NCI-H446 treated with DMSO at 0.1 percent for 48 hours (cell line): Measurements from ENCODE around the gene DHX30.
"Not testable (repeated sequence)": the region's sequence is repeated elsewhere in the genome, so short reads cannot be mapped to it uniquely, and the experiment has no call there.

Experiments
- DNase-seq: peaks from one replicate; lab custom pipeline; 2025; lab: John Stamatoyannopoulos, UW

Gene DHX30

DNA sequence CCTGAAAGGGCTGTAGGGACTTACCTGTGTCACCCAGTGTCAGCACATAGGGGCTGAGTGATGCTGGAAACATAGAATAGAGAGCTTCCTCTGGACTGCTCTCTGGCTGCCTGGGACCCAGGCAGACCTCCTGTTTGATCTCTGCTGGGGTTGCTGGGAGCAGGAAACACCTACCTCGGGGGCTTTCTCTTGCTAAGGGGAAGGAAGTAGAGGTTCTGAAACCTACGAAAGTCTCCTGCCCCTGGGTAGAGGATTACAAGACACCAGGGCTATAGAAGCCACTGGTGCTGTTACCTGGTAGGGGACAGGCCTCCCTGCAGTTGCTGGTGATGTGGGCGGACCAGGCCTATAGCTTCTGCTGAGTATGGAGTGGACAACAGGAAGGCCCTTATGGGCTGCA, 81.7 kb downstream of the DHX30 start:
- DNase-seq = no peak

DNA sequence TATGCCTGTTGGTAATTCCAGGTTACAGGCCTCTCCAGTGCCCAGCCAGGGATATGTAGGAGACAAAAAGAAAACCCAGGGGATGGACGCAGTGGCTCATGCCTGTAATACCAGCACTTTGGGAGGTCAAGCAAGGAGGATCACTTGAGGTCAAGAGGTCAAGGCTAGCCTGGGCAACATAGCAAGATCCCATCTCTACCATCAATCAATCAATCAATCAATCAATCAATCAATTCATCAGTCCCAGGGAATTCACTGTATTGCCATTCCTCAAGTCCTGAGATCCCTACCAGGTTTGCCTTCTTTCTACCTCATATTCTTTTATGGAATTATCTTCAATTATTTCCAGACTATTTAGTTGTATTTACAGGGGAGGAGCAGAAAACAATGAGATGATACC, 82.2 kb downstream of the DHX30 start:
- no peak for DNase-seq

DNA sequence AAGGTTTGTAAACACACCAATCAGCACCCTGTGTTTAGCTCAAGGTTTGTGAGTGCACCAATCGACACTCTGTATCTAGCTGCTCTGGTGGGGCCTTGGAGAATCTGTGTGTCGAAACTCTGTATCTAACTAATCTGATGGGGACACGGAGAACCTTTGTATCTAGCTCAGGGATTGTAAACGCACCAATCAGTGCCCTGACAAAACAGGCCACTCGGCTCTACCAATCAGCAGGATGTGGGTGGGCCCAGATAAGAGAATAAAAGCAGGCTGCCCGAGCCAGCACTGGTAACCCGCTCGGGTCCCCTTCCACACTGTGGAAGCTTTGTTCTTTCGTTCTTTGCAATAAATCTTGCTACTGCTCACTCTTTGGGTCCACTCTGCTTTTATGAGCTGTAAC, 85.1 kb downstream of the DHX30 start:
- not testable (repeated sequence) for DNase-seq

DNA sequence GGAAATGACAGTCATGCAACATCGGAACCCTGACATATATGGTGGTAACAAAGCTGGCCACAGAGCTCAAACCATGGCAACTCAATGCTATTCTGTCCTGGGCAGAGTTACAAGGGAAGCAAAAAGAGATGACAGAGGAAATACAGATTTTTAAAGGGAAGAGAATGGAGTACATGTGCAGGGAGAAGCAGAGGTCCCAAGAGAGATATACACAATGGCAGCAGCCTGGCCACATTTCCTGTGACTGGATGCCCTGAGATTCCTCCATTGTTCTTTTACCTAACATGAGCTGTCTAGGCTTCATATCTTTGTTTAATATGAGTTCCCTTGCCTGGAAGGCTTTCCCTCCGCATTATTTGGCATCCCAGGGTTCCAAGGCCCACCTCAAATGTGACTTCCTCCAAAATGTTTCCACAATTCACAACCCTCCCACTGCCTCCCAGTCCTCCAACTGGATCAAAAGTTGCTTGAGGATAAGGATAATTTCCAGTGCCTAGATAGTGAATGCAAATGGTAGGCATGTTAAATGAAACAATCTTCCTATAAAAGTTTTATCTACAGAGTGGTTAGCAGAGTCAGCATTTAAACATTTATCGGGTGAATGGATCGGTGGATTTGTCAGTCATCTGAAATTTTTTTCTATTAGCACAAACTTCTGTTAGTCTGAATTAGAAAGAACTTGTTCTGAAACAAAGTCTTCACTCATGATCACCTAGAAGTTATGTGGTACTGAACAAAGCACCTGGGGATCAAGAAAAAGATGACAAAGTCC, 86.2 kb downstream of the DHX30 start:
- no peak for DNase-seq

DNA sequence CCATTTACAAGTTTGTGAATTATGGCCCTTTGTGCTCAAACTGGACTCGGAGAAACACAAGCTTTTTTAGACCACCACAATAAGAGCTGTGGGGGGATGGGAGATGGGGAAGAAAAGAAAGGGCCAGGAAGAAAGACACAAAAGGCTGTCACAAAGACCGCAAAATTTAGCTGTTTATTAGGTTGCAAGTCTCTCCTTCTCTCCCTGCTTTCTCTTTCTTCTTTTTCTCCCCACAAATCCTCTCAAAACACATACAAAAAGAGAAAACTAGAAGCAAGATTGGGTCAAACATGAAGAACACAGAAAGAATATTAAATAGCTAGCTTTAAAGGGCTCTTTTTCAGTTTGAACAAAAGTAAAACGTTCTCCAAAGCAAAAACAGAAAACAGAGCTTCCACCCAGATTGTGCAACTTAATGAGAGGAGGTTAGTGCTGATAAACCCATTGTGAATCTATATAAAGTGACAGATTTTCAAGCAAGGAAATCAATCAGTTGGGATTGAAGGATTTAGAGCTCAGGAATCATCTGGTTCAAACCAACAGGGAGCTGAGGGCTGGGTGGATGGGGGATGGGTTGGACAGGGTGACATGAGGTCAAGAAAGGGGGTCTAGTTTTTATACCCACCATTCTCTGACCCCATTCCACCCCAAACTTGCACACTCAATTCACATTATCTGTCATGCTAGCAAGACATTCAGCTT, 87.3 kb downstream of the DHX30 start:
- no peak for DNase-seq

DNA sequence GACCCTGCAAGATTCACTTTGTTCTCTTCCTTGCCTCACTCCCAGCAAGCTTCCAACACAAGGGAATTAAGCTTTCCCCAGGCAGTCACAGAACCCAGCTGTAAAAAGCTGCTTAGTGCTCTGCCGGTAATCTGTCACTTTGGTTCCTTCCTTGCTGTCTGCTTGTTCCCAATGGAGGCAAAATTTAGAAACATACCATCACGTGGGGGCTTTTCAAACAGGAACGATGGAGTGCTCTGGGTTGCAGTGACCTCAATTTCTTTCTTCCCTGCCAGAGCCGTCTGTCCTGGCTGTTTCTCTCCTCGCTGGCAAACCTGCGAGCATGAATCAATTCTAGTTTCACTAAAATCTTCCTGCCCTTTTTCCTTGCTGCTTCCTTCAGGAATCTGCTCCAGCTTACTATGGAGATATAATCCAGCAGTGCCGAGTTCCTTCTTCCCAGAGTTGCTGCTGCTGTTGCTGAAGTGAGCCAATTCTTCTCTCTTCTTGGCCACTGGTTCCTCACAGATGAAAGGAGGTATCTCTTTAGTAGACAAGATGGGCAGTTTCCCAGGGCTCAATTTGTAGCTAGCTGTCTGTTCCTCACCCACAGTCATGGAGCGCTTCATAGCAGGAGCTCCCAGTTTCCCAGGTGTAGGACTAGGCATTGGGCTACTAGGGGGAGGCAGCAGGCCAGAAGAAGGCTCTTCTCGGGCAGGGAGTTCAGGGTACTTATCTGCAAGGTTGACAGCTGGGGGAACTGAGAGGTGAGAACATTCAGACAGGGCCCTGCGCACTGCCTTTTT, 88.1 kb downstream of the DHX30 start:
- no peak for DNase-seq

DNA sequence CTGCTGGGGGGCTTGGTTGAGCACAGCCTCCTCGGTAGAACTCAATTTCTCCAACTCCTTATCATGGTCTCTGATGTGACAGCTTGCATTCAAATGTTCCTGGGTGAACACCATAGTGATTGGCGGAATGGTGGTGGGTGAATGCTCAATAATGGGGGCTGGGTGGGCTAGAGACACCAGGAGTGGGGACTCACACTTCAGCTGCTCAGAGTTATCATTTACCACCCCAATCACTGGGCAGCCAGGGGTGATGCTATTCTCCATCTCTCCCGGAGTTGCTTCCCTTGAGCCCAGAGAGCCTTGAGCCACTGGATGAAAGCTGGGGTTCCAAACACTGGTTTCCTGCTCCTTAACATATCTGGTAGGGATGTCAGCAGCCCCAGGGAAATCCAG, 88.7 kb downstream of the DHX30 start:
- no peak for DNase-seq

DNA sequence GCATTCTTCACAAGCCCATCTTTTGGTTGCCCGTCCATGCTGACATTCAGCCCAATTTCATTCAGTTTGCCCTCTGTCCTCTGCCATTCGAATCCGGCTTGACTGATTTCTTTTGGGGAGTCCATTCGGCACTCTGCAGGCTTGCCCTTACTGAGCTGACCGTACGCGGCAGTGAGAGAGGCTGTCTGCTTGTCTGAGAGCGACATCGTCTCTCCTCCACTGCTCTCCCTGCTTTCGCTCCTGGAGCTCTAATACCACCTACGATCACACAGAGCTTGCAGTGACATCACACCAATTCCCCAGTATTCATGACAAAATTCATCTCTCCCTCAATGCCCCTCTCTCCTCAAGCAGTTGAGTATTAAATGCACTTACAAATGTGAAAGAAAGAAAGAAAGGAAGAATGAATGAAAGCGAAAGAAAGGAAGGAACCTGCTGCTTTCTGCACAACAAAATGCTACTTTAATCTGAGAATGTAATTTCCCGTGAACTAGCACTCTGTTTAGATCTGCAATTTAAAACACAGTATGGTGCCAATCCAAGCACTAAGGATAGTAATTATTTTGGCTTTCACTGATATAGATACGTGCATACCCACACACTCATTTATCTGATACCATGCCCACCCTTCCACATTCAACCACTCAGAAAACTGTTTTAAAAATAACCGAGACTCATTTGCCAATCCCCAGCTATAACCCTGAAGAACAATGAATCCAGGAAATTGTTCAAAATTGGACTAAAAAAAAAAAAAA, 89.5 kb downstream of the DHX30 start:
- no peak for DNase-seq

DNA sequence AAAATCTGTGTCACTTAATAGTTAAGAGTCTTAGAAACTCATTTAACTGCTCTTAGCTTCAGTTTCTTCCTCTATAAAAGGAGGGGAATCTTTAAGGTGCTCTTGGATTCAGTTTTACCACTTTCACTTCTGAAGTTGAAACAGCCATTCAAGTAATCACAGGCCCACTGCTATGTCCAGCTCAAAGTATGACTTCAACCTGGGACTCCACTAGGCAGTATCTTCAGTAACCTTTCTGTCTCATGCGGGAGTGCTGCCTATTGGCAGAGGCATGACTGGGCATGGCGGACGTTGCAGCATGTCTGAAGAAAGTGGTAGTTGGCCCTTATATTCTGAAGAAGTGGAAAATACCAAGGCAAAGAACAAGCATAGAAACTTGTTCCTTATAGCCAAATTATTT, 92.3 kb downstream of the DHX30 start:
- no peak for DNase-seq

DNA sequence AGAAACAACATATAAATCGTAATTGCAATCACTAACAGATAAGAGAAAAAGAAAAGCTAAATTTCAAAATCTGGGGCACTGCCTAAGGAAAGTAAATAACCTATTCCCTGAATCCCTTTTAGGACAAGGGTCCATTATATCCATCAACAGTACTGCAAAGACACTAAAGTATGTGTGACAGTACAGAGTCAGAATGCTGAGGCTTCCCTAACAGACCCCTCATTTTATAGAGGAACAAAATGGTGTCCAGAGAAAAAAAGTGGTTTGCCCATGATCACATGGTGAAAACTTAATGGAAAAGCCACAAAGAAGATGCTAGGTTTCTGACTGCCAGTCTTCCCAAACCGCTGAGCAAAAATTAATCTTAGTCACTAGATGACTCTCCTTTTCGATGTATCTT, 93.8 kb downstream of the DHX30 start:
- no peak for DNase-seq

DNA sequence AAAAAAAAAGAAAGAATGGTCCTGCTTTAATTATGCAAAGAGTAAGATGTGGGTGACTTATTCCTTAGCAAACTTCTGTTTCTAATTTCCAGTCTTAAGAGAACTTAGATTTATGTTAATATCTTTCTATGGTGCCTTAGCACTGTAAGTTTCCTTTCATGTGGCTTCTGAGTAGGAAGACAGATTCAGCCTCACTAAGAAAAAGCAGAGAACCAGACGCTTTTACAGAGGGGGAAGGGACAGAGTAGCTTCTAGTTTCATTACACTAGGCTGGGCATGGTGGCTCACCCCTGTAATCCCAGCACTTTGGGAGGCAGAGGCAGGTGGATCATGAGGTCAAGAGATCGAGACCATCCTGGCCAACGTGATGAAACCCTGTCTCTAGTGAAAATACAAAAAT, 95.0 kb downstream of the DHX30 start:
- DNase-seq = no peak

DNA sequence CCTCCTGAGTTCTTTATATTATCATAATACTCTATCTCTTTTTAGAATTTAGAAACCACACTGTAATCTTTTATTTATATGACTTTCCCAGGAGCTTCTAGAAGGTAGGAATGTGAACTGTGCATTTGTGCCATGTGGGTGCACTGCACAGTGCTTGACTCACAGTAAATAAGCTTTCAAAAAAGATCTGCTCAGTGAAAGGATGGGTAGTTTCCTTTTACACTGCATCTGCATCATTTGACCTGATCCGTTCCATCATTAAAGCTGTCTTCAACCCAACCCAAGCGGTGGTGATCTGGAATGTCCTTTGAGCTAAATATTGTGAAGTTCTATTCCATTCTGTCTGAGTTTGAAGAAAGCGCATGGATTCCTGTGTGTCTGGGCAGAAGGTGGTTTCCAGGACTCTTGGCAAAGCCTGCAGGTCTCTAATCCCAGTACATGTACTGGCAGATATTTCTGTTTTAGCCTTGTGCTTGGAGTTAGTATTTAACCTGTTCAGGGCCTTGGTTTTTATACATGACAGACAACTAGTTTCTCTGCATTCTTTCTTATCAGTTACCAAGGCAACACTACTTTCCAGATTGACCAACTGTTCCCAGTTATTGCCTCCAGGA, 96.7 kb downstream of the DHX30 start:
- no peak for DNase-seq
